ENCODE data around the gene DSCAML1.

The DSCAML1 gene

GRCh38 chr11:117614728-117615127 lies 182.3 kb downstream of the DSCAML1 start:
- DNase-seq (ENCODE audit: low read depth, low spot score) = no peak

GRCh38 chr11:117613521-117613920 lies 183.5 kb downstream of the DSCAML1 start:
- no peak for DNase-seq (ENCODE audit: low read depth, low spot score)

GRCh38 chr11:117612177-117612576 lies 184.8 kb downstream of the DSCAML1 start:
- DNase-seq (ENCODE audit: low read depth, low spot score) = no peak

- DNase-seq (ENCODE audit: low read depth, low spot score) = no peak
Observed at GRCh38 chr11:117610901-117611300, 186.1 kb downstream of the DSCAML1 start.

GRCh38 chr11:117610045-117610444 lies 187.0 kb downstream of the DSCAML1 start:
- DNase-seq (ENCODE audit: low read depth, low spot score) = no peak

- no peak for DNase-seq (ENCODE audit: low read depth, low spot score)
Observed at GRCh38 chr11:117607449-117607848, 189.6 kb downstream of the DSCAML1 start.

- no peak for DNase-seq (ENCODE audit: low read depth, low spot score)
Observed at GRCh38 chr11:117606790-117607189, 190.2 kb downstream of the DSCAML1 start.

- DNase-seq (ENCODE audit: low read depth, low spot score) = no peak
Observed at GRCh38 chr11:117606211-117606610, 190.8 kb downstream of the DSCAML1 start.

GRCh38 chr11:117605331-117605730 lies 191.7 kb downstream of the DSCAML1 start:
- DNase-seq (ENCODE audit: low read depth, low spot score) = no peak

- DNase-seq (ENCODE audit: low read depth, low spot score) = no peak
Observed at GRCh38 chr11:117604336-117604995, 192.6 kb downstream of the DSCAML1 start.

GRCh38 chr11:117603932-117604331 lies 193.1 kb downstream of the DSCAML1 start:
- DNase-seq (ENCODE audit: low read depth, low spot score) = no peak

GRCh38 chr11:117601006-117601708 lies 195.9 kb downstream of the DSCAML1 start:
- DNase-seq (ENCODE audit: low read depth, low spot score) = no peak

- no peak for DNase-seq (ENCODE audit: low read depth, low spot score)
Observed at GRCh38 chr11:117600234-117600783, 196.7 kb downstream of the DSCAML1 start.

GRCh38 chr11:117597071-117597470 lies 199.9 kb downstream of the DSCAML1 start:
- DNase-seq (ENCODE audit: low read depth, low spot score) = no peak

GRCh38 chr11:117595440-117595839 lies 201.6 kb downstream of the DSCAML1 start:
- no peak for DNase-seq (ENCODE audit: low read depth, low spot score)

GRCh38 chr11:117594721-117595120 lies 202.3 kb downstream of the DSCAML1 start:
- DNase-seq (ENCODE audit: low read depth, low spot score) = no peak

GRCh38 chr11:117593065-117593464 lies 204.0 kb downstream of the DSCAML1 start:
- DNase-seq (ENCODE audit: low read depth, low spot score) = no peak

- DNase-seq (ENCODE audit: low read depth, low spot score) = no peak
Observed at GRCh38 chr11:117591316-117592039, 205.5 kb downstream of the DSCAML1 start.

GRCh38 chr11:117589063-117589462 lies 208.0 kb downstream of the DSCAML1 start:
- DNase-seq (ENCODE audit: low read depth, low spot score) = no peak

GRCh38 chr11:117588166-117588810 lies 208.7 kb downstream of the DSCAML1 start:
- DNase-seq (ENCODE audit: low read depth, low spot score) = no peak

GRCh38 chr11:117587416-117587815 lies 209.6 kb downstream of the DSCAML1 start:
- no peak for DNase-seq (ENCODE audit: low read depth, low spot score)

GRCh38 chr11:117586392-117586791 lies 210.6 kb downstream of the DSCAML1 start:
- no peak for DNase-seq (ENCODE audit: low read depth, low spot score)

Measured in activated CD4-positive, CD25-positive, alpha-beta regulatory T cell treated with anti-CD3 and anti-CD28 coated beads, Interleukin-2, amount 50 U/mL, for 16 hours (primary cell).